ENCODE results near the gene KLK13.

Gene KLK13

GRCh38 chr19:51084505-51084904, 19.6 kb upstream of the KLK13 start:
- no peak for TF ChIP-seq CTCF (IDR thresholded peaks at IDR 0.05; ENCODE audit: extremely low read depth, insufficient read depth, missing control alignments)
- in situ Hi-C loops (cut with MboI; ENCODE audit: low pct_unique_long_range_greater_than_20kb, low sequenced_read_pairs, unreplicated experiment), result no loop called here
- no peak for DNase-seq (ENCODE audit: low spot score)

- in situ Hi-C loops (cut with MboI; ENCODE audit: low pct_unique_long_range_greater_than_20kb, low sequenced_read_pairs, unreplicated experiment), result no loop called here
- no peak for TF ChIP-seq CTCF (IDR thresholded peaks at IDR 0.05; ENCODE audit: extremely low read depth, insufficient read depth, missing control alignments)
- DNase-seq (ENCODE audit: low spot score), result no peak
These were observed 18.9 kb upstream of the KLK13 start for GRCh38 chr19:51083783-51084182.

GRCh38 chr19:51083181-51083580, 18.3 kb upstream of the KLK13 start:
- TF ChIP-seq CTCF (IDR thresholded peaks at IDR 0.05; ENCODE audit: extremely low read depth, insufficient read depth, missing control alignments), result no peak
- DNase-seq (ENCODE audit: low spot score), result no peak
- in situ Hi-C loops (cut with MboI; ENCODE audit: low pct_unique_long_range_greater_than_20kb, low sequenced_read_pairs, unreplicated experiment), result no loop called here

GRCh38 chr19:51082611-51083010, 17.7 kb upstream of the KLK13 start, which contains the start of gene KLK14:
Gene KLK14, minus strand, starts transcription at chr19:51082887. Its CDS starts 273 bp downstream, at chr19:51082614.
- DNase-seq (ENCODE audit: low spot score), result no peak
- no peak for TF ChIP-seq CTCF (IDR thresholded peaks at IDR 0.05; ENCODE audit: extremely low read depth, insufficient read depth, missing control alignments)
- in situ Hi-C loops (cut with MboI; ENCODE audit: low pct_unique_long_range_greater_than_20kb, low sequenced_read_pairs, unreplicated experiment), result no loop called here

GRCh38 chr19:51081476-51081875, 16.6 kb upstream of the KLK13 start:
- in situ Hi-C loops (cut with MboI; ENCODE audit: low pct_unique_long_range_greater_than_20kb, low sequenced_read_pairs, unreplicated experiment), result no loop called here
- TF ChIP-seq CTCF (IDR thresholded peaks at IDR 0.05; ENCODE audit: extremely low read depth, insufficient read depth, missing control alignments), result no peak
- no peak for DNase-seq (ENCODE audit: low spot score)

GRCh38 chr19:51079481-51080110, 14.7 kb upstream of the KLK13 start:
- no peak for TF ChIP-seq CTCF (IDR thresholded peaks at IDR 0.05; ENCODE audit: extremely low read depth, insufficient read depth, missing control alignments)
- in situ Hi-C loops (cut with MboI; ENCODE audit: low pct_unique_long_range_greater_than_20kb, low sequenced_read_pairs, unreplicated experiment), result no loop called here
- no peak for DNase-seq (ENCODE audit: low spot score)

Data from GM13977 (cell line).